ENCODE results near the gene HEPH. TPM values are rescaled to one million over a fixed set of nuclear protein-coding genes. Genes with fewer than 3 reads are reported as not detected.

Gene HEPH
- total and polyA plus RNA-seq, 2 of the 8 experiments (the other 6 are each of a cell fraction or from before 2014, with no cell fraction given) = 20.2 to 41.4 TPM

- TF ChIP-seq ATF2 (IDR thresholded peaks at IDR 0.05; ENCODE audit: low read length) (no peak), CREB1 (IDR thresholded peaks at IDR 0.05) (no peak), HDAC6 (IDR thresholded peaks at IDR 0.05; ENCODE audit: low read depth, low read length) (no peak)
These were observed 57.8 kb downstream of the HEPH start (continued) for GRCh38 chrX:66221856-66222255.
